HG02981 (cell line): ENCODE data around the gene KDM7A.
"Not testable (repeated sequence)": the region's sequence is repeated elsewhere in the genome, so short reads cannot be mapped to it uniquely, and the experiment has no call there.

Experiments
- ATAC-seq: cut with Tn5 transposase; IDR thresholded peaks from one replicate; pipeline ENCODE4 v1.9.1; 2021; ENCODE audit warnings: mild to moderate bottlenecking, moderate library complexity; ENCODE audit not compliant: unreplicated experiment

KDM7A gene

GRCh38 chr7:140160308-140160707 lies 16.5 kb downstream of the KDM7A start:
- ATAC-seq = no peak

- no peak for ATAC-seq
Observed at GRCh38 chr7:140159497-140159896, 17.3 kb downstream of the KDM7A start.

- ATAC-seq = no peak
Observed at GRCh38 chr7:140156460-140157080, 20.2 kb downstream of the KDM7A start.

GRCh38 chr7:140155428-140155827 lies 21.4 kb downstream of the KDM7A start:
- ATAC-seq = no peak

- no peak for ATAC-seq
Observed at GRCh38 chr7:140153666-140154161, 23.1 kb downstream of the KDM7A start.

GRCh38 chr7:140146574-140146973 lies 30.2 kb downstream of the KDM7A start:
- ATAC-seq = no peak

- ATAC-seq = no peak
Observed at GRCh38 chr7:140145709-140146108, 31.1 kb downstream of the KDM7A start.

- no peak for ATAC-seq
Observed at GRCh38 chr7:140144821-140145220, 32.0 kb downstream of the KDM7A start.

- ATAC-seq = no peak
Observed at GRCh38 chr7:140143997-140144396, 32.8 kb downstream of the KDM7A start.

- no peak for ATAC-seq
Observed at GRCh38 chr7:140142031-140142430, 34.8 kb downstream of the KDM7A start.

- no peak for ATAC-seq
Observed at GRCh38 chr7:140141256-140141655, 35.5 kb downstream of the KDM7A start.

- ATAC-seq = no peak
Observed at GRCh38 chr7:140137078-140137477, 39.7 kb downstream of the KDM7A start.

- no peak for ATAC-seq
Observed at GRCh38 chr7:140136073-140136472, 40.7 kb downstream of the KDM7A start.

GRCh38 chr7:140134039-140134438 lies 42.7 kb downstream of the KDM7A start:
- ATAC-seq = no peak

- ATAC-seq = no peak
Observed at GRCh38 chr7:140127360-140128127, 49.2 kb downstream of the KDM7A start.

GRCh38 chr7:140126435-140127034 lies 50.2 kb downstream of the KDM7A start:
- no peak for ATAC-seq

- no peak for ATAC-seq
Observed at GRCh38 chr7:140122965-140123364, 53.8 kb downstream of the KDM7A start.

GRCh38 chr7:140121326-140121725 lies 55.5 kb downstream of the KDM7A start:
- no peak for ATAC-seq

- ATAC-seq = not testable (repeated sequence)
Observed at GRCh38 chr7:140114817-140115216, 62.0 kb downstream of the KDM7A start.

GRCh38 chr7:140108777-140109176 lies 68.0 kb downstream of the KDM7A start:
- ATAC-seq = not testable (repeated sequence)

- ATAC-seq = no peak
Observed at GRCh38 chr7:140096459-140096858, 80.3 kb downstream of the KDM7A start.

- no peak for ATAC-seq
Observed at GRCh38 chr7:140093375-140093774, 83.4 kb downstream of the KDM7A start.
